ENCODE data around the gene PKNOX2. TPM values are rescaled to one million over a fixed set of nuclear protein-coding genes. Genes with fewer than 3 reads are reported as not detected.

Gene PKNOX2
- total RNA-seq, 4 donors from 2014 or later, result 0.40 to 5.9 (median 1.1) TPM; not detected in 1

DNA sequence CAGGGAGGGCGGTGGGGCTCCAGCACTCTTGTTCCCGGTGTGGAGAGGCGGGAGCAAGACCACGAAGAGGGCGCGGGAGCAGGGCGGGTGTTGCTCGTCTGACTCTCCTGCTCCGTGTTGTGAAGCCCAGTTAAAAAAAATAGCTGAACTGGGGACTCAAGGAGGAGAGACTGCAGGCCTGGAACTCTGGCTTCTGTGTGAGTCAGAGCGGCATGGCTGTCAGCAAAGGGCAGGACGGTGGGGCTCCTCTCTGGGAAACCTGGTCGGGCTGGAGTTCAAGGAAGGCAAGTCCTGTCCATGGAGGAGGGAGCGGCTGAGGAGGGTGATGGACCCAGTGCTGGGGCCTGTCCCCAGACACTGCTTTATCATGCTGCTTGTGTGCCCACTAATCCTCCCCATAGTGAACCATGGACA lies 179.2 kb downstream of the PKNOX2 start:
- DNase-seq, result no peak
- H3K9me3 ChIP-seq, result no peaks in the 10 kb centered on the region
- no peak overlapping the region for H3K4me3 ChIP-seq
- H3K27me3 ChIP-seq, result peaks cover 0 to 7% (median 0%) of the 10 kb centered on the region in 4 donors
- H3K4me1 ChIP-seq, result peaks cover 0 to 16% (median 5%) of the 10 kb centered on the region in 3 donors
- H3K36me3 ChIP-seq, result no peaks in the 10 kb centered on the region
- TF ChIP-seq POLR2A (IDR thresholded peaks at IDR 0.05), result no peak
- TF ChIP-seq CTCF (IDR thresholded peaks at IDR 0.05), result no peak
- 75 to 86% methylated on average over 10 to 12 of the region's 13 CpGs for WGBS, 2 donors
- no peak overlapping the region for H3K27ac ChIP-seq
- intact Hi-C loops (cut with DNase I), result no loop called here

- Histone ChIP-seq H3K4me1 (peaks cover 0 to 21% (median 5%) of the 10 kb centered on the region in 3 donors), H3K9me3 (no peaks in the 10 kb centered on the region), H3K27ac (no peak overlapping the region), H3K27me3 (peaks cover 0 to 13% (median 0%) of the 10 kb centered on the region in 4 donors), H3K4me3 (no peak overlapping the region), H3K36me3 (no peaks in the 10 kb centered on the region)
- intact Hi-C loops (cut with DNase I), result loop anchor here (5.0 kb wide), 1 partner anchor 183 kb away; the partner anchor contains the start of gene PKNOX2
- TF ChIP-seq CTCF (IDR thresholded peaks at IDR 0.05), result no peak
- TF ChIP-seq POLR2A (IDR thresholded peaks at IDR 0.05), result no peak
- WGBS, 2 donors, result 84 to 92% methylated on average over 2 to 4 of the region's 4 CpGs
- no peak for DNase-seq
These were observed 180.4 kb downstream of the PKNOX2 start for GRCh38 chr11:125344846-125345420.

- TF ChIP-seq POLR2A (IDR thresholded peaks at IDR 0.05), result no peak
- peak; percentile 52 to 88 (median 78) for TF ChIP-seq CTCF (IDR thresholded peaks at IDR 0.05)
- H3K9me3 ChIP-seq, result no peaks in the 10 kb centered on the region
- DNase-seq, result peak; percentile 1
- intact Hi-C loops (cut with DNase I), result loop anchor here (5.0 kb wide), 1 partner anchor 183 kb away; the partner anchor contains the start of gene PKNOX2
- H3K4me1 ChIP-seq, result peaks cover 0 to 21% (median 5%) of the 10 kb centered on the region in 3 donors
- 21 to 29% methylated on average over 12 to 18 of the region's 20 CpGs for WGBS, 2 donors
- no peak overlapping the region for H3K4me3 ChIP-seq
- peaks cover 0 to 13% (median 0%) of the 10 kb centered on the region in 4 donors for H3K27me3 ChIP-seq
- H3K36me3 ChIP-seq, result no peaks in the 10 kb centered on the region
- peak overlapping the region in 2 of 4 donors; percentile 26 to 36 for H3K27ac ChIP-seq
These were observed 181.0 kb downstream of the PKNOX2 start for GRCh38 chr11:125345421-125346178.

DNA sequence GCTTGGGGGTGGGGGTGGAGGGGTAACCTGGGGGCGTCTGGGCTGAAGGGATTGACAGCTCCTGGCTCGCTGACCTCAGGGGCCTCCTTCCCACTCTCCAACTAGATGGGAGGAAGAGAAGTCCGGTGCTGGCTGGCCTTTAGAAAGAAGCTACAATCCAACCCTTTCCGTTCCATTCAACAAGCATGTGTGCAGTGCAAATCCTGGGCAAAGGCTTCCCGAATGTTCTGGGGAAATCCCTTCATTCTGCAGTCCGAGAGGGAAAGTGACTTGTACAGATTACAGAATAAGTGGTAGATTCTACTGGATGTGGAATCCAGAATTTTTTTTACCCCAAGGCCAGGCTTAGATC lies 181.6 kb downstream of the PKNOX2 start:
- Histone ChIP-seq H3K4me1 (peaks cover 0 to 21% (median 5%) of the 10 kb centered on the region in 3 donors), H3K9me3 (no peaks in the 10 kb centered on the region), H3K36me3 (no peaks in the 10 kb centered on the region), H3K4me3 (no peak overlapping the region), H3K27me3 (peaks cover 0 to 13% (median 0%) of the 10 kb centered on the region in 4 donors), H3K27ac (peak overlapping the region in 3 of 4 donors; percentile 23 to 36 (median 26))
- no peak for DNase-seq
- WGBS, 2 donors, result 33 to 42% methylated on average over 5 of the region's 6 CpGs
- no peak for TF ChIP-seq POLR2A (IDR thresholded peaks at IDR 0.05)
- intact Hi-C loops (cut with DNase I), result loop anchor here (5.0 kb wide), 1 partner anchor 184 kb away; the partner anchor contains the start of gene PKNOX2

- no peak for DNase-seq
- intact Hi-C loops (cut with DNase I), result loop anchor here (5.0 kb wide), 1 partner anchor 184 kb away; the partner anchor contains the start of gene PKNOX2
- Histone ChIP-seq H3K27ac (peak overlapping the region in 3 of 4 donors; percentile 23 to 36 (median 26)), H3K9me3 (no peaks in the 10 kb centered on the region), H3K27me3 (peaks cover 0 to 13% (median 0%) of the 10 kb centered on the region in 4 donors), H3K4me3 (no peak overlapping the region), H3K36me3 (no peaks in the 10 kb centered on the region), H3K4me1 (peaks cover 0 to 21% (median 5%) of the 10 kb centered on the region in 3 donors)
- WGBS, 2 donors, result 76 to 84% methylated on average over 9 of the region's 9 CpGs
- no peak for TF ChIP-seq POLR2A (IDR thresholded peaks at IDR 0.05)
- no peak for TF ChIP-seq CTCF (IDR thresholded peaks at IDR 0.05)
These were observed 182.2 kb downstream of the PKNOX2 start for GRCh38 chr11:125346565-125347260.

All from esophagus squamous epithelium (tissue), 5 donors.